Lung (tissue), 12 donors: ENCODE data around the gene SIK3. TPM values are rescaled to one million over a fixed set of nuclear protein-coding genes. Genes with fewer than 3 reads are reported as not detected.

Source experiments
- ATAC-seq: fragments of 200-7000 bp; cut with Tn5 transposase; one replicate; pipeline ENCODE4 v1.9.1; 2020; ENCODE audit warnings: moderate number of reproducible peaks; ENCODE audit not compliant: insufficient read depth, low FRiP score
- DNase-seq, 3 donors: peaks; one replicate each; pipeline ENCODE4 v3.0.0-alpha.2; 2013 to 2017
- H3K27ac ChIP-seq, 2 donors: one replicate each; pipeline ENCODE4 v1.5.1; 2013; ENCODE audit warnings: mild to moderate bottlenecking in 2 of 2, moderate library complexity in 2 of 2, control low read depth in 1 of 2, inconsistent platforms in 1 of 2, low read depth in 1 of 2, low read length in 1 of 2
- H3K27me3 ChIP-seq, 3 donors: one replicate each; pipeline ENCODE4 v1.5.1; 2013; ENCODE audit warnings: low read length in 2 of 3; ENCODE audit not compliant: control insufficient read depth in 3 of 3, insufficient read depth in 3 of 3
- H3K36me3 ChIP-seq, 4 donors: one replicate each; pipeline ENCODE4 v1.5.1; 2013; ENCODE audit warnings: low read length in 4 of 4, mild to moderate bottlenecking in 1 of 4, moderate library complexity in 1 of 4; ENCODE audit not compliant: control insufficient read depth in 4 of 4, insufficient read depth in 4 of 4
- H3K4me1 ChIP-seq, 5 donors: one replicate each; pipeline ENCODE4 v1.5.1; 2013; ENCODE audit warnings: low read length in 5 of 5, mild to moderate bottlenecking in 2 of 5, moderate library complexity in 1 of 5; ENCODE audit not compliant: control insufficient read depth in 5 of 5, insufficient read depth in 5 of 5
- H3K4me3 ChIP-seq: one replicate; pipeline ENCODE4 v1.5.1; 2013; ENCODE audit warnings: mild to moderate bottlenecking, control low read depth, moderate library complexity
- H3K9ac ChIP-seq, 2 donors: one replicate each; pipeline ENCODE4 v1.5.1; 2013; ENCODE audit warnings: low read length in 2 of 2, control low read depth in 1 of 2; ENCODE audit not compliant: insufficient read depth in 1 of 2
- H3K9me3 ChIP-seq, 4 donors: one replicate each; pipeline ENCODE4 v1.5.1; 2013; ENCODE audit warnings: low read length in 3 of 4, mild to moderate bottlenecking in 1 of 4, moderate library complexity in 1 of 4; ENCODE audit not compliant: control insufficient read depth in 4 of 4, insufficient read depth in 3 of 4
- CTCF ChIP-seq: IDR thresholded peaks from 2 replicates; pipeline ENCODE4 v1.5.1; 2012; ENCODE audit warnings: mild to moderate bottlenecking; ENCODE audit errors: control extremely low read depth, extremely low read depth
- WGBS, 2 donors: extraction: QIAGEN DNeasy Blood & Tissue Kit; methylation state at CpG; one replicate each; pipeline ENCODE4 v1.1.7; 2013; 5-methylcytosine and 5-hydroxymethylcytosine counted together
- polyA plus RNA-seq, 2 donors: library from polyadenylated mRNA; stranded (reverse); fragments of 200-250 nt; gene quantifications; one replicate each; pipeline ENCODE4 v1.2.1, GENCODE V29; 2013
- total RNA-seq, 2 donors: library from RNA; depleted of rRNA in 1 of 2; stranded (reverse); fragments of >200 nt in 1 of 2; gene quantifications; one replicate each; pipeline ENCODE4 v1.2.1, GENCODE V29; 2014 to 2021
- donor health status: control.
- donor health status: control.
- donor health status: Bipolar disorder and iron deficiency.
- donor health status: healthy.
- donor health status: DM: yes; HTN: yes; CAD: no.

SIK3 gene
- total and polyA plus RNA-seq, 4 donors, result 9.0 to 43.4 (median 29.6) TPM

DNA sequence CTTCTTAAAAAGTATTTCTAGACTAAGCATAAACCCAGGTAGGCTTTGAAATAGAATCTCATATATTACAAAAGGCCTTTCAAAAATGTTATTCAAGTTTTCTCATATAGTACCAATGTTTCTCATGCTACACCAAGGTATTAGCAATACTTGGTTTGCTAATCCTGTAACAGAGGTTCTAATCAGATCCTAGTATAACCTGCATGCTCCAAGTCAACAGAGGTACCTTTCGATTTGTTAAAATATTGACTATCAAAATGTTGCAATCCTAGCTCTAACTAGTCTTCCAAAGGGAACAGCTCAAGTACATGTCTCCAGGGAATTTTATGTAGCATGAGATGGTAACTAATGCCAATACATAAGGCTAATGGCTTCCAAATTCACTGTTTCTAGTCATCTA lies 162.7 kb downstream of the SIK3 start:
- DNase-seq (no peak), ATAC-seq (no peak)
- Histone ChIP-seq H3K36me3 (peaks cover 0 to 4% (median 0%) of the 10 kb centered on the region in 4 donors), H3K27ac (no peak overlapping the region), H3K4me3 (no peak overlapping the region), H3K27me3 (no peaks in the 10 kb centered on the region), H3K4me1 (peaks cover under 1 to 17% (median 8%) of the 10 kb centered on the region in 5 donors), H3K9ac (no peak overlapping the region), H3K9me3 (no peaks in the 10 kb centered on the region)
- 97% methylated on average over 1 of the region's 1 CpG for WGBS, 2 donors
- TF ChIP-seq CTCF, result no peak

DNA sequence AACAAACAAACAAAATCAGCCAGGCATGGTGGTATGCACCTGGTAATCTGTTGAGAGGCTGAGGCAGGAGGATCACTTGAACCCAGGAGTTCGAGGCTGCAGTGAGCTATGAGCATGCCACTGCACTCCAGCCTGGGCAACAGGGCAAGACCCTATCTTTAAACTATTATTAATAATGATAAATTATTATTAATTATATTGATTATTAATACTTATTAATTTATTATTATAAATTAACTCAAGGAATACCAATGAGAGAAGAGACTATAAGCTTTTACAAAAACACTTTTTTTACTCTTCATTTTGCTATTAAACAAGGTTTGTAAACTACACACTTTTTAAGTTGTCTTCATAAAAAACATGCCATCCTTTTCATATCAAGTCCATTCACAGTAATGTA lies 163.1 kb downstream of the SIK3 start:
- Histone ChIP-seq H3K4me3 (no peak overlapping the region), H3K36me3 (peaks cover 0 to 4% (median 0%) of the 10 kb centered on the region in 4 donors), H3K27me3 (no peaks in the 10 kb centered on the region), H3K4me1 (peaks cover 4 to 21% (median 11%) of the 10 kb centered on the region in 5 donors), H3K27ac (no peak overlapping the region), H3K9ac (no peak overlapping the region), H3K9me3 (no peaks in the 10 kb centered on the region)
- DNase-seq, result no peak
- no peak for ATAC-seq
- no peak for TF ChIP-seq CTCF
- 97 to 98% methylated on average over 1 of the region's 1 CpG for WGBS, 2 donors

GRCh38 chr11:116933961-116934360 lies 164.3 kb downstream of the SIK3 start:
- H3K9ac ChIP-seq, result no peak overlapping the region
- WGBS, 2 donors, result 81 to 89% methylated on average over 3 of the region's 3 CpGs
- H3K27ac ChIP-seq, result no peak overlapping the region
- no peak for DNase-seq
- H3K4me1 ChIP-seq, result peaks cover 4 to 31% (median 14%) of the 10 kb centered on the region in 5 donors
- no peak for ATAC-seq
- H3K4me3 ChIP-seq, result no peak overlapping the region
- no peaks in the 10 kb centered on the region for H3K27me3 ChIP-seq
- peaks cover 0 to 4% (median 0%) of the 10 kb centered on the region in 4 donors for H3K36me3 ChIP-seq
- no peaks in the 10 kb centered on the region for H3K9me3 ChIP-seq
- TF ChIP-seq CTCF, result no peak

DNA sequence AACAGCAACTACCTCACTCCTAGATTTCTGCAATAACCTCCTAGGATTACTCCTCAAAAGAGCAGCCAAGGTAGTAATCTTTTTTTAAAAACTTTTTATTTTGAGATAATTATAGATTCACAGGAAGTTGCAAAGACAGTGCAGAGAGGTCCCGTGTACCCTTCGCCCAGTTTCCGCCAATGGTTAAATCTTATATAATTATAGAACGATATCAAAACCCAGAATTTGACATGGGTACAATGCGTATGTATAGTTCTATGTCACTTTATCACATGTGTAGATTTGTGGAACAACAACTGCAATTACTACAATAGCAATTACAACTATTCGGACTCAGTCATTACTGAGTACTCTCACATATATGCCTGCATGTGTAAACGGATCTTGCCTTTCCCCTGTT lies 166.0 kb downstream of the SIK3 start:
- no peak for ATAC-seq
- WGBS, 2 donors, result 49 to 67% methylated on average over 7 of the region's 7 CpGs
- no peak overlapping the region for H3K27ac ChIP-seq
- no peak overlapping the region for H3K9ac ChIP-seq
- no peaks in the 10 kb centered on the region for H3K27me3 ChIP-seq
- peaks cover 4 to 39% (median 19%) of the 10 kb centered on the region in 5 donors for H3K4me1 ChIP-seq
- no peaks in the 10 kb centered on the region for H3K9me3 ChIP-seq
- no peak for TF ChIP-seq CTCF
- no peak overlapping the region for H3K4me3 ChIP-seq
- H3K36me3 ChIP-seq, result peaks cover 0 to 4% (median 0%) of the 10 kb centered on the region in 4 donors
- DNase-seq, result no peak
